ENCODE results near the gene LACRT.

The LACRT gene

DNA sequence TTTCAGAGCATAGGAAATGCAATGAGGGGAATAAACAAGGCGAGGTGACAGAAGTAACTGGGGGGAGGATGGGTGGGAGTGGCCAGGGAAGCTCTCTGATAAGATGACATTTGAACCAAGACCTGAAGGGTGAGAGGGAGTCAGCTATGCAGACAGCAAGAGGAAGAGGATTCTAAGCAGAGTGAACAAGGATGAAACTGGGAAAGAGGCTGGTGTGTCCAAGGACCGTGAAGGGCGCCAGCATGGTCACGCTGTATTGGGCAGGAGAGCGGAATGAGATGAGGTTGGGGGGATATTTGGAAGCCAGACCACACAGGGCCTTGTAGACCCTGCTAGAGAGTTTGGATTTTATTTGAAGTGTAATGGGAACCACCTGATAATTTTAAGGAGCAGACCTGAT lies 35.7 kb downstream of the LACRT start:
- ATAC-seq (ENCODE audit: insufficient read depth, low read depth) (no peak), DNase-seq (no peak)

DNA sequence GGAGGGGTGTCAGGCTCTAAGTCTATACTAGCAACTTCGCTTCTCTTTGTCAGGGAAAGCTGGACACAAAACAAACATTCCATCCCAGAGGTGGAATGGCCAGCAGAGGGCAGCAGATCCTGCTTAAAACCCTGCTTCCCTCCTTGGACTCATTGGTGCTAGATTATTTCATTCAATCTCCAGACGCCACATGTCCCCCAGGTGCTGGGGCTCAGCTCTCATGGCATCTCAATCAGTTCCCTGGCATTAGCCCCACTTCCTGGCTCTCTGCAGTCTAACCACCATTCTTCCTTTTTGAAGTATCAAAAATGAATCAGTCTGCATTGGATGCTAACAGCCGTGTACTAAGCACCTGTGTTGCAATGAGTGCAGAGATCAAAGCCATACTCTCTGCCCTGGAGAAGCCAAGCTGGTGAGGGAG lies 38.2 kb downstream of the LACRT start:
- Histone ChIP-seq H4K20me1 (ENCODE audit: insufficient read depth, low read length) (no peaks in the 10 kb centered on the region), H2AFZ (ENCODE audit: low read depth, low read length) (no peak overlapping the region), H3K79me2 (ENCODE audit: insufficient read depth, low read length) (no peaks in the 10 kb centered on the region), H3K27ac (ENCODE audit: low read length) (no peak overlapping the region), H3K4me1 (ENCODE audit: insufficient read depth, low read length) (0 out of 2 replicates have a peak, but pooled peaks cover 3% of the 10 kb centered on the region), H3K9ac (ENCODE audit: low read depth, low read length) (no peak overlapping the region), H3K9me3 (ENCODE audit: insufficient read depth, low read length, severe bottlenecking) (no peaks in the 10 kb centered on the region), H3K4me2 (ENCODE audit: insufficient read depth, low read length) (no peak overlapping the region), H3K27me3 (ENCODE audit: insufficient read depth, low read length, poor library complexity) (peaks cover 15% of the 10 kb centered on the region), H3K36me3 (ENCODE audit: insufficient read depth, low read length) (no peaks in the 10 kb centered on the region), H3K4me3 (ENCODE audit: low read depth in 1 of 2, low read length in 2 of 2) (no peak overlapping the region)
- DNase-seq (peak; percentile 74), ATAC-seq (ENCODE audit: insufficient read depth, low read depth) (peak; percentile 90)
- no peak for TF ChIP-seq EZH2 (IDR thresholded peaks at IDR 0.05; ENCODE audit: borderline replicate concordance, low read depth, low read length, severe bottlenecking)
- TF ChIP-seq, protein P1, sequence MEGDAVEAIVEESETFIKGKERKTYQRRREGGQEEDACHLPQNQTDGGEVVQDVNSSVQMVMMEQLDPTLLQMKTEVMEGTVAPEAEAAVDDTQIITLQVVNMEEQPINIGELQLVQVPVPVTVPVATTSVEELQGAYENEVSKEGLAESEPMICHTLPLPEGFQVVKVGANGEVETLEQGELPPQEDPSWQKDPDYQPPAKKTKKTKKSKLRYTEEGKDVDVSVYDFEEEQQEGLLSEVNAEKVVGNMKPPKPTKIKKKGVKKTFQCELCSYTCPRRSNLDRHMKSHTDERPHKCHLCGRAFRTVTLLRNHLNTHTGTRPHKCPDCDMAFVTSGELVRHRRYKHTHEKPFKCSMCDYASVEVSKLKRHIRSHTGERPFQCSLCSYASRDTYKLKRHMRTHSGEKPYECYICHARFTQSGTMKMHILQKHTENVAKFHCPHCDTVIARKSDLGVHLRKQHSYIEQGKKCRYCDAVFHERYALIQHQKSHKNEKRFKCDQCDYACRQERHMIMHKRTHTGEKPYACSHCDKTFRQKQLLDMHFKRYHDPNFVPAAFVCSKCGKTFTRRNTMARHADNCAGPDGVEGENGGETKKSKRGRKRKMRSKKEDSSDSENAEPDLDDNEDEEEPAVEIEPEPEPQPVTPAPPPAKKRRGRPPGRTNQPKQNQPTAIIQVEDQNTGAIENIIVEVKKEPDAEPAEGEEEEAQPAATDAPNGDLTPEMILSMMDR (IDR thresholded peaks at IDR 0.05; ENCODE audit: borderline replicate concordance, extremely low read depth, low read length, poor library complexity, severe bottlenecking), result peak; percentile 90

More for the DNA sequence above, 35.7 kb downstream of the LACRT start:
- Histone ChIP-seq H3K4me3 (ENCODE audit: low read depth in 1 of 2, low read length in 2 of 2) (no peak overlapping the region), H3K4me1 (ENCODE audit: insufficient read depth, low read length) (0 out of 2 replicates have a peak, but pooled peaks cover 3% of the 10 kb centered on the region), H3K9me3 (ENCODE audit: insufficient read depth, low read length, severe bottlenecking) (no peaks in the 10 kb centered on the region), H3K4me2 (ENCODE audit: insufficient read depth, low read length) (no peak overlapping the region), H3K79me2 (ENCODE audit: insufficient read depth, low read length) (no peaks in the 10 kb centered on the region), H3K27ac (ENCODE audit: low read length) (no peak overlapping the region), H4K20me1 (ENCODE audit: insufficient read depth, low read length) (no peaks in the 10 kb centered on the region), H3K27me3 (ENCODE audit: insufficient read depth, low read length, poor library complexity) (peaks cover under 1% of the 10 kb centered on the region), H3K9ac (ENCODE audit: low read depth, low read length) (no peak overlapping the region), H2AFZ (ENCODE audit: low read depth, low read length) (no peak overlapping the region), H3K36me3 (ENCODE audit: insufficient read depth, low read length) (no peaks in the 10 kb centered on the region)
- TF ChIP-seq, protein P1 (IDR thresholded peaks at IDR 0.05; ENCODE audit: borderline replicate concordance, extremely low read depth, low read length, poor library complexity, severe bottlenecking), result no peak
- no peak for TF ChIP-seq EZH2 (IDR thresholded peaks at IDR 0.05; ENCODE audit: borderline replicate concordance, low read depth, low read length, severe bottlenecking)

DNA sequence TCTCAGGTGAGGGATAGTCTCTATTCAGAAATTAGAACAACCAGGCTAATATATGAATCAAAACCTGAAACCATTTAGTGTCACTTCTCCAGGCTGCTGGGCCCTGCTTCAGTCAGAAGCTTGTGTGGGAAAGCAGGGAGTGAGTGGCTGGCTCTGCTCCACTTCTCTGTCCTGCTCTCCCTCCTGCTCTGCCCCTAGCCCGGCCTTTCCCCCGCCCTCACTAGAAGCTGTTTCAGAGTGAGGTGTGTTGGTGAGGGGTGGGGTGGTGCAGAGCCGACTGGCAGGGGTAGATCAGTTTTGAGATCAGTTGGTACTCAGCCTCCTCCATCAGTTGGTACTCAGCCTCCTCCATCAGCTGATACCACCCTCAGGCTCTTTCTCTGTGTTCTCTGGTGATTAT lies 39.2 kb downstream of the LACRT start:
- peaks cover 24% of the 10 kb centered on the region for H3K27me3 ChIP-seq (ENCODE audit: insufficient read depth, low read length, poor library complexity)
- H3K9me3 ChIP-seq (ENCODE audit: insufficient read depth, low read length, severe bottlenecking), result no peaks in the 10 kb centered on the region
- ATAC-seq (ENCODE audit: insufficient read depth, low read depth) (no peak), DNase-seq (no peak)
- no peak overlapping the region for H3K4me2 ChIP-seq (ENCODE audit: insufficient read depth, low read length)
- H2AFZ ChIP-seq (ENCODE audit: low read depth, low read length), result no peak overlapping the region
- H3K27ac ChIP-seq (ENCODE audit: low read length), result no peak overlapping the region
- TF ChIP-seq, protein P1 (IDR thresholded peaks at IDR 0.05; ENCODE audit: borderline replicate concordance, extremely low read depth, low read length, poor library complexity, severe bottlenecking), result no peak
- no peak for TF ChIP-seq EZH2 (IDR thresholded peaks at IDR 0.05; ENCODE audit: borderline replicate concordance, low read depth, low read length, severe bottlenecking)
- H3K36me3 ChIP-seq (ENCODE audit: insufficient read depth, low read length), result no peaks in the 10 kb centered on the region
- no peak overlapping the region for H3K9ac ChIP-seq (ENCODE audit: low read depth, low read length)
- H3K4me1 ChIP-seq (ENCODE audit: insufficient read depth, low read length), result 0 out of 2 replicates have a peak, but pooled peaks cover 3% of the 10 kb centered on the region
- H4K20me1 ChIP-seq (ENCODE audit: insufficient read depth, low read length), result no peaks in the 10 kb centered on the region
- no peaks in the 10 kb centered on the region for H3K79me2 ChIP-seq (ENCODE audit: insufficient read depth, low read length)
- H3K4me3 ChIP-seq (ENCODE audit: low read depth in 1 of 2, low read length in 2 of 2), result no peak overlapping the region

Data from DND-41 (cell line).